GM15510 (cell line): ENCODE measurements around the gene PUSL1.

ENCODE experiments used
- POLR2A ChIP-seq: IDR thresholded peaks from 3 replicates; pipeline ENCODE4 v1.6.1; 2011; ENCODE audit warnings: borderline replicate concordance; ENCODE audit not compliant: insufficient read length; ENCODE audit errors: extremely low read depth

The PUSL1 gene

GRCh38 chr1:1307923-1308755 lies at the start of gene PUSL1, which contains the start of gene ACAP3:
Gene PUSL1 (plus strand): TSS chr1:1308597. CDS start chr1:1308644, 47 bp downstream.
Gene ACAP3 (minus strand): TSS chr1:1307930. CDS start chr1:1307815, 115 bp downstream.
- TF ChIP-seq POLR2A: peak; percentile 75

GRCh38 chr1:1259119-1259488 lies 49.3 kb upstream of the PUSL1 start:
- TF ChIP-seq POLR2A: no peak

GRCh38 chr1:1259540-1259939 lies 48.9 kb upstream of the PUSL1 start:
- TF ChIP-seq POLR2A: no peak

- TF ChIP-seq POLR2A: no peak
Measured at GRCh38 chr1:1259951-1260600, 48.3 kb upstream of the PUSL1 start.

- TF ChIP-seq POLR2A: no peak
Measured at GRCh38 chr1:1260843-1261560, 47.4 kb upstream of the PUSL1 start.

GRCh38 chr1:1262071-1262470 lies 46.3 kb upstream of the PUSL1 start:
- no peak for TF ChIP-seq POLR2A

GRCh38 chr1:1262758-1263157 lies 45.6 kb upstream of the PUSL1 start:
- no peak for TF ChIP-seq POLR2A

GRCh38 chr1:1264026-1264425 lies 44.4 kb upstream of the PUSL1 start:
- no peak for TF ChIP-seq POLR2A

GRCh38 chr1:1264868-1265272 lies 43.5 kb upstream of the PUSL1 start:
- no peak for TF ChIP-seq POLR2A

- no peak for TF ChIP-seq POLR2A
Measured at GRCh38 chr1:1267488-1268283, 40.7 kb upstream of the PUSL1 start.

GRCh38 chr1:1268284-1268682 lies 40.1 kb upstream of the PUSL1 start:
- no peak for TF ChIP-seq POLR2A

GRCh38 chr1:1270813-1271212 lies 37.6 kb upstream of the PUSL1 start:
- no peak for TF ChIP-seq POLR2A

- no peak for TF ChIP-seq POLR2A
Measured at GRCh38 chr1:1272341-1273208, 35.8 kb upstream of the PUSL1 start.

GRCh38 chr1:1273209-1273511 lies 35.2 kb upstream of the PUSL1 start:
- no peak for TF ChIP-seq POLR2A
